ENCODE results near the gene DNHD1. TPM values are rescaled to one million over a fixed set of nuclear protein-coding genes. Genes with fewer than 3 reads are reported as not detected.
A peak's percentile ranks its signal among the peaks of the same experiment; 100 is the strongest.

The DNHD1 gene
- polyA plus RNA-seq, 3 donors from 2014 or later = 0.74 to 1.3 (median 0.86) TPM

GRCh38 chr11:6579681-6580080 lies 82.6 kb downstream of the DNHD1 start:
- Mint-ChIP-seq H3K4me3 (no peak overlapping the region), H3K27ac (no peak overlapping the region), H3K27me3 (ENCODE audit: low read depth in 3 of 3) (peaks cover 0 to 1% (median 0%) of the 10 kb centered on the region in 3 donors), H3K9me3 (peaks cover 11 to 27% (median 16%) of the 10 kb centered on the region in 6 donors), H3K36me3 (peaks cover 25 to 40% (median 31%) of the 10 kb centered on the region in 3 donors), H3K4me1 (no peaks in the 10 kb centered on the region)
- no peak for DNase-seq

DNA sequence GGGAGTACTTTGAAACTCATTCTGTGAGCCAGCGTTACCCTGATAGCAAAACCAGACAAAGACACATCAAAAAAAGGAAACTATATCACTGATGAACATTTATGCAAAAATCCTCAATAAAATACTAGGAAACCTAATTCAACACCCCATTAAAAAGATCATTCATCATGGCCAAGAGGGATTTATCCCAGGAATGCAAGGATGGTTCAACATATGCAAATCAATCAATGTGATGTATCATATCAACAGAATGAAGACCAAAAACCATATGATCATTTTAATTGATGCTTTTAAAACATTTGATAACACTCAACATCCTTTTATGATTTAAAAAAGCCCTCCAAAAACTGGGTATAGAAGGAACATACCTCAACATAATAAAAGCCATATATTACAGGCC lies 86.5 kb downstream of the DNHD1 start:
- Mint-ChIP-seq H3K4me3 (no peak overlapping the region), H3K9me3 (peaks cover 11 to 30% (median 16%) of the 10 kb centered on the region in 6 donors), H3K27me3 (ENCODE audit: low read depth in 3 of 3) (peaks cover 0 to 1% (median 0%) of the 10 kb centered on the region in 3 donors), H3K36me3 (peaks cover 28 to 42% (median 35%) of the 10 kb centered on the region in 3 donors), H3K27ac (no peak overlapping the region), H3K4me1 (no peaks in the 10 kb centered on the region)
- DNase-seq = no peak

GRCh38 chr11:6584528-6584927 lies 87.4 kb downstream of the DNHD1 start:
- Mint-ChIP-seq H3K27ac (no peak overlapping the region), H3K4me1 (no peaks in the 10 kb centered on the region), H3K9me3 (peaks cover 11 to 30% (median 16%) of the 10 kb centered on the region in 6 donors), H3K36me3 (peaks cover 28 to 42% (median 35%) of the 10 kb centered on the region in 3 donors), H3K27me3 (ENCODE audit: low read depth in 3 of 3) (peaks cover 0 to 1% (median 0%) of the 10 kb centered on the region in 3 donors), H3K4me3 (no peak overlapping the region)
- DNase-seq = no peak

GRCh38 chr11:6586434-6587359 lies 89.6 kb downstream of the DNHD1 start:
- Mint-ChIP-seq H3K9me3 (peaks cover 11 to 30% (median 16%) of the 10 kb centered on the region in 6 donors), H3K4me1 (no peaks in the 10 kb centered on the region), H3K27ac (no peak overlapping the region), H3K4me3 (no peak overlapping the region), H3K36me3 (peaks cover 30 to 44% (median 34%) of the 10 kb centered on the region in 3 donors), H3K27me3 (ENCODE audit: low read depth in 3 of 3) (no peaks in the 10 kb centered on the region)
- DNase-seq = no peak

DNA sequence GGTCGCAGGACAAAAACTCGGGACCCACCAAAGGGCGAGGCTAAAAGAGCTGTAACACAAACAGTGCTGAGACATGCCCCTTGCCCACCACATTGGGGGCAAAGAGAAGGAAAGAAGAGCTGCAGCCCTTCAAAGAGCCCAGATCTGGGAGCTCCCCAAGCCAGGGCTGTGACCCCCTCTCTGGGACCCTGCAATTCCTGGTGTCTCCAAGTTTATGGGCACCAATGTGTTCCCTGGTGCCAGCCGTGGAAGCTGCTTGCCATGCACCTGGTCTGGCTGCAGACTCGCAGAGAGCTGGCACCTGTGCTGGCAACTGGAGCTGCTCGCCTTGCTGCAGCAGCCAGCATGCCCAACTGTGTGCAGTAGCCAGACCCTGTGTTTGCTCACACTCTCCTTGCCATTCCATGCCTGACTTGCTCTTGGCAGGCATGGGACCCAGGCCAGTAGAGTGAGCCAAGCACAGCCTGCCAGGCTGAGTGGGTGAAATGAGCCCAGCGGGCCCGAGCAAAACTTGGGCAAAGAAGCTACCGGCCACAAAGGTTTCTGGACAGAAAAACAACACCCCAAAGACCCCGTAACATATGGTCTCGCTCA lies 90.4 kb downstream of the DNHD1 start:
- no peaks in the 10 kb centered on the region for H3K27me3 Mint-ChIP-seq (ENCODE audit: low read depth in 3 of 3)
- no peak overlapping the region for H3K27ac Mint-ChIP-seq
- peaks cover 0 to 2% of the 10 kb centered on the region in 2 donors for H3K4me1 Mint-ChIP-seq

DNA sequence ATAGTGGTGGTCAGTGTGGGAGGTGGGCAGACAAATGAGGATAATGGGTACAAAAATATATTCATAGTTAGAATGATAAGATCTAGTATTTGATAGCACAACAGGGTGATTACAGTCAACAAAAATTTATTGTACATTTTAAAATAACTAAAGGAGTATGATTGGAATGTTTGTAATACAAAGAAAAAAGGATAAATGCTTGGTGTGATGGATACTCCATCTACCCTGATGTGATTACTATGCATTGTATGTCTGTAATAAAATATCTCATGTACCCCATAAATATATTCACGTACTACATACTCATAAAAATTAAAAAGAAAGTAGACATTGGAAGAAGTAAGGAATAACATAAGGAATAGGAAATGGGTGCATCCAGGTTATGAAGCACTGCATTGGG lies 90.9 kb downstream of the DNHD1 start:
- Mint-ChIP-seq H3K4me1 (peaks cover 0 to 2% of the 10 kb centered on the region in 2 donors), H3K9me3 (peaks cover 5 to 20% (median 11%) of the 10 kb centered on the region in 6 donors), H3K36me3 (peaks cover 21 to 37% (median 25%) of the 10 kb centered on the region in 3 donors), H3K27me3 (ENCODE audit: low read depth in 3 of 3) (no peaks in the 10 kb centered on the region), H3K27ac (no peak overlapping the region), H3K4me3 (no peak overlapping the region)
- DNase-seq = no peak

More for the DNA sequence above, 90.4 kb downstream of the DNHD1 start:
- H3K4me3 Mint-ChIP-seq = no peak overlapping the region
- H3K36me3 Mint-ChIP-seq = peaks cover 25 to 43% (median 31%) of the 10 kb centered on the region in 3 donors
- H3K9me3 Mint-ChIP-seq = peaks cover 7 to 25% (median 14%) of the 10 kb centered on the region in 6 donors
- no peak for DNase-seq

DNA sequence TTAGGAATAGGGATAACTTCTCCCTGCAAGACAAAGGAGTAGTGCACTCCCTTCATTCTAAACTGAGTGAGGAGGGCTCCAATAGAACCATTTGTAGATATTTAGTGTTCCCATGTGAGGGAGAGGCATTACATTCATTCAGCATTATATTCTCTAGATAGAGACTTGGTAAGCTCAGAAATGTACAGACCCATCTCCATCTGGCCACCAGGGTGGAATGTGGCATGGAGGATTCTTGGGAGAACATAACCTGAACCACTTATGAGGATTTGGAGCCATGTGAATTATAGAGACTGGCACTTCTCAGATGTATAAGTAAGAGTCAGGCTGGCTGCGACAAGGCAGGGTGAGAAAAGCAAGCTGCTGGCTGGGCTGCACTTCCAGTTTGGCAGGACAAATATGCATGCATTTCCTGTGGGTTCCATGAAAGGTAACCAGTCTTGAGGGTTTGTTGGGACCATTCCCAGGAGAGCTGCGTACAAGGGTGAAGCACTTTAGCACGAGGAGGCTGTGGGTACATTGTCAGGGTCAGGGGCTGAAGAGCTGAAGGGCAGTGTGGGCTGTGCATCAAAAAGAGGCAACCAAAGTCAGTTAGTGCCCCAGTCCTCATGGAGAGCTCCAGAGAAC lies 97.2 kb downstream of the DNHD1 start:
- no peak for DNase-seq
- H3K4me3 Mint-ChIP-seq = no peak overlapping the region

DNA sequence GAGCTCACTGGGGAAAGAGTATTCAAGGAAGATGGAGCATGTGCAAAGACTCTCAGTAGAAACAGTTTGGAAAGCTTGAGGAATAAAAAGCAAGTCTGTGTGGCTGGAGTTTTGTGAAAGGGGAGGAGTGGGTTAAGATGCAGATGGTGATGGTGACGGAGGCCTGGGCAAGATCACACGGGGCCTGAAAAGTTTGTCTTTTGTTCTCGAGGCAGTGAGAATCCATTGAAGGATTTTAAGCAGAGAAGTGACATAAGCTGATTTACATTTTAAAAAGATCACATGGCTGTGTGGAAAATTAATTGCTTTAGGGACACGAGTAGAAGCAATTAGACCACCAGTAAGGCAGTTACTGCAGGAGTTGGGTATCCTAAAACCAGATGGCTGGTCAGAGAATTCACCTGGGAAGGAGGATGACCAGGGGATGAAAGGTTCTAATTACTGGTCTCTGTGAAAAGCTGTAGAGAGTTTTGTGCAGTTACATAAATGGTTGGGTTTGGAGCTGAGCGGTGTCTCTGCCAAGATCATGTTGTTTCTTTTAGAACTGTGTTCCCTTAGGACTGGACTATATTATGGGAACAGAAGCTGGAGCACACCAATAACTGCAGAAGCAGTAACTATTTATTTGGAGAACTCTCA lies 99.3 kb downstream of the DNHD1 start:
- peaks cover 7 to 41% of the 10 kb centered on the region in 2 donors for H3K4me1 Mint-ChIP-seq
- peaks cover 0 to 1% (median 0%) of the 10 kb centered on the region in 3 donors for H3K27me3 Mint-ChIP-seq (ENCODE audit: low read depth in 3 of 3)
- H3K27ac Mint-ChIP-seq = peak overlapping the region in 1 of 6 donors; percentile 23
- peaks cover 6 to 44% (median 25%) of the 10 kb centered on the region in 3 donors for H3K36me3 Mint-ChIP-seq
- no peaks in the 10 kb centered on the region for H3K9me3 Mint-ChIP-seq
- DNase-seq = no peak
- no peak overlapping the region for H3K4me3 Mint-ChIP-seq

More for the DNA sequence above, 97.2 kb downstream of the DNHD1 start:
- Mint-ChIP-seq H3K27me3 (ENCODE audit: low read depth in 3 of 3) (peaks cover 0 to 1% (median 0%) of the 10 kb centered on the region in 3 donors), H3K9me3 (no peaks in the 10 kb centered on the region), H3K4me1 (peaks cover 5 to 36% of the 10 kb centered on the region in 2 donors), H3K27ac (peak overlapping the region in 2 of 6 donors; percentile 14 to 58), H3K36me3 (peaks cover 6 to 43% (median 27%) of the 10 kb centered on the region in 3 donors)

GRCh38 chr11:6598555-6598954 lies 101.5 kb downstream of the DNHD1 start:
- no peak overlapping the region for H3K4me3 Mint-ChIP-seq

GRCh38 chr11:6599449-6599848 lies 102.4 kb downstream of the DNHD1 start:
- Mint-ChIP-seq H3K27ac (peak overlapping the region in 2 of 6 donors; percentile 22 to 46), H3K4me1 (peaks cover 4 to 32% of the 10 kb centered on the region in 2 donors), H3K9me3 (no peaks in the 10 kb centered on the region), H3K4me3 (no peak overlapping the region), H3K36me3 (peaks cover 6 to 31% (median 10%) of the 10 kb centered on the region in 3 donors), H3K27me3 (ENCODE audit: low read depth in 3 of 3) (peaks cover 0 to 1% (median 0%) of the 10 kb centered on the region in 3 donors)
- no peak for DNase-seq

More at GRCh38 chr11:6598555-6598954, 101.5 kb downstream of the DNHD1 start:
- Mint-ChIP-seq H3K27ac (no peak overlapping the region), H3K4me1 (peaks cover 4 to 41% of the 10 kb centered on the region in 2 donors), H3K27me3 (ENCODE audit: low read depth in 3 of 3) (peaks cover 0 to 1% (median 0%) of the 10 kb centered on the region in 3 donors), H3K9me3 (no peaks in the 10 kb centered on the region), H3K36me3 (peaks cover 6 to 38% (median 17%) of the 10 kb centered on the region in 3 donors)
- DNase-seq = no peak

DNA sequence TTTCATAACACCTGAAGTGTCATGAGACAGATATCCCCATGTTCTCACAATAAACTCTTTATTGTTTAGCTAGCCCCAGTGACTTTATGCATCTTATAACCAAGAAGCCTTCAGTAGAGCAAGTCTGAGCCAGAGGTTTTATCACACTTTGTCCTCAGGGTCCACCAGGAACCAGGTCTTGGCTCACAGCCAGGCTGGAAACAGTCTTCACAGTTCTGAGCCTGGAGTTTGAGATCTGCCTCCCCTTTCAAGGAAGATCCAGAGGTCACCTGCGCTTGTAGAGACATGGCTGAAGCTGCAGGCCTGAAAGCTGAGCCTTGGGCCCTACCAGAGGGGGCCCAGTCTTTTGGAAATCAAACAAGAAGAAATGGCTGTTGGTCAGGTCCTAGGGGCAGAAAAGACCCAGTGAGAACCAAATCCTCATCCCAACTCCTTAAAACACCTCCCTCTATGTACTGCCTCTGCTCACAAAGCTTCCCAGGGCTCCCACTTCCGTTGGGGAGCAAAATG lies 102.9 kb downstream of the DNHD1 start:
- peaks cover 0 to 1% (median 0%) of the 10 kb centered on the region in 3 donors for H3K27me3 Mint-ChIP-seq (ENCODE audit: low read depth in 3 of 3)

DNA sequence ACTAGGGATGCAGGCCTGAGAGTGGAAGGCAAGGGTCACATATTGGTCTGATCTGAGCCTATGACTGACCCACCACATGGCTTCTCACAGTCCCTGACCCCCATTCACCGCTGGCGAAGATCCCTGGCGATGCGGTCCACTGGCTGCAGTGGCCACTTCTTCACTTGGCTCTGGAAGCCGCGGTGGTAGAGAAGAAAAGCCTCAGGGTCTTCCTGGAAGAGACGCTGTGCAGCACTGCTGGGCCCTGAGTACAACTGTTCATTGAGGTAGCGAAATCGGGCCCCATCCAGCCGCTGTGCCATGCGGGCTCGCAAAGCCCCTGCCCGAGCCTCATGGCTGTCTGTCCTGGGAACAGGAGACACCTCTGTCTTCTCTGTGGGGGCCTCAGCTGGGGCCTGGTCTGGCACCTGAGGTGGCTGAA lies 104.0 kb downstream of the DNHD1 start:
- H3K4me1 Mint-ChIP-seq = peaks cover 4 to 27% of the 10 kb centered on the region in 2 donors
- peaks cover 6 to 28% (median 8%) of the 10 kb centered on the region in 3 donors for H3K36me3 Mint-ChIP-seq
- no peak overlapping the region for H3K27ac Mint-ChIP-seq
- no peaks in the 10 kb centered on the region for H3K9me3 Mint-ChIP-seq
- H3K27me3 Mint-ChIP-seq (ENCODE audit: low read depth in 3 of 3) = peaks cover 0 to 1% (median 0%) of the 10 kb centered on the region in 3 donors
- no peak for DNase-seq
- no peak overlapping the region for H3K4me3 Mint-ChIP-seq

More for the DNA sequence above, 102.9 kb downstream of the DNHD1 start:
- Mint-ChIP-seq H3K4me1 (peaks cover 4 to 31% of the 10 kb centered on the region in 2 donors), H3K9me3 (no peaks in the 10 kb centered on the region), H3K27ac (no peak overlapping the region), H3K4me3 (no peak overlapping the region), H3K36me3 (peaks cover 6 to 31% (median 8%) of the 10 kb centered on the region in 3 donors)
- DNase-seq = no peak

All from immature natural killer cell (primary cell).